A673 (cell line): Measurements from ENCODE around the gene APOA4. TPM values are rescaled to one million over a fixed set of nuclear protein-coding genes. Genes with fewer than 3 reads are reported as not detected.

Experiments used
- BruUV-seq: library from RNA; stranded (reverse); fragments of 400-500 nt; replicated peaks from 2 replicates; lab custom pipeline; 2021; lab: Mats Ljungman, UMichigan
- CTCF ChIA-PET: fragments of 300-600 bp; sonication (Branson Sonifier 250); formaldehyde crosslinking; loops from one replicate; lab custom pipeline; 2022; ENCODE audit warnings: antibody characterized with exemption; lab: Charles Lee
- POLR2A ChIA-PET: fragments of 300-600 bp; sonication (Branson Sonifier 250); formaldehyde crosslinking; loops from one replicate; lab custom pipeline; 2022; ENCODE audit warnings: antibody characterized with exemption; ENCODE audit not compliant: low non-redundant PET; lab: Charles Lee
- DNase-seq: peaks from one replicate; pipeline ENCODE4 v3.0.0-alpha.2; 2015; ENCODE audit warnings: low spot score
- H3K27ac ChIP-seq: fragments of 200-600 bp; sonication (generic); 2 replicates; pipeline ENCODE4 v1.5.1; 2016; ENCODE audit warnings: mixed run types, low read depth, mild to moderate bottlenecking, mixed read lengths, antibody characterized with exemption, low read length; ENCODE audit not compliant: poor library complexity, severe bottlenecking
- H3K27me3 ChIP-seq: fragments of 200-600 bp; sonication (generic); replicated peaks from 2 replicates; pipeline ENCODE4 v1.6.1; 2017; ENCODE audit warnings: mixed run types, low read depth, mild to moderate bottlenecking, mixed read lengths, antibody characterized with exemption, low read length; ENCODE audit not compliant: insufficient read depth, poor library complexity
- H3K36me3 ChIP-seq: fragments of 200-600 bp; sonication (generic); 2 replicates; pipeline ENCODE4 v1.6.1; 2016; ENCODE audit warnings: mixed run types, mild to moderate bottlenecking, mixed read lengths, antibody characterized with exemption, low read length; ENCODE audit not compliant: insufficient read depth, poor library complexity, severe bottlenecking
- H3K4me1 ChIP-seq: fragments of 200-600 bp; sonication (generic); 2 replicates; pipeline ENCODE4 v1.6.1; 2017; ENCODE audit warnings: mixed run types, mild to moderate bottlenecking, mixed read lengths, antibody characterized with exemption, low read length; ENCODE audit not compliant: insufficient read depth, poor library complexity, severe bottlenecking
- H3K4me3 ChIP-seq: fragments of 200-600 bp; sonication (generic); 2 replicates; pipeline ENCODE4 v1.5.1; 2016; ENCODE audit warnings: low read depth, mixed run types, mild to moderate bottlenecking, mixed read lengths, low read length; ENCODE audit not compliant: poor library complexity, severe bottlenecking
- H3K9me3 ChIP-seq: fragments of 200-600 bp; sonication (generic); 2 replicates; pipeline ENCODE4 v1.6.1; 2016; ENCODE audit warnings: mixed run types, low read depth, mild to moderate bottlenecking, mixed read lengths, antibody characterized with exemption, low read length; ENCODE audit not compliant: poor library complexity, severe bottlenecking
- EZH2 ChIP-seq: fragments of 200-600 bp; sonication (generic); IDR thresholded peaks from 2 replicates; pipeline ENCODE4 v1.6.1; 2017; ENCODE audit warnings: borderline replicate concordance, low read depth, mild to moderate bottlenecking, mixed read lengths, antibody characterized with exemption, low read length; ENCODE audit not compliant: poor library complexity, severe bottlenecking
- intact Hi-C: fragments of 100-400 bp; cut with micrococcal nuclease; formaldehyde crosslinking; loops from one replicate; pipeline ENCODE4 v1.10.0; 2022; ENCODE audit not compliant: unreplicated experiment
- total RNA-seq: library from RNA; stranded (reverse); gene quantifications from 2 replicates; pipeline ENCODE4 v1.2.3, GENCODE V29; 2021
- TF ChIP-seq, protein P1 (sequence below): fragments of 300-800, 200-600 bp; sonication (generic); conservative IDR thresholded peaks from 2 replicates; pipeline ENCODE4 v1.5.1; 2017; ENCODE audit warnings: low read depth, mild to moderate bottlenecking, antibody characterized with exemption, low read length, moderate library complexity, mixed read lengths

APOA4 gene
- total RNA-seq, 1 experiment from 2014 or later: not detected

DNA sequence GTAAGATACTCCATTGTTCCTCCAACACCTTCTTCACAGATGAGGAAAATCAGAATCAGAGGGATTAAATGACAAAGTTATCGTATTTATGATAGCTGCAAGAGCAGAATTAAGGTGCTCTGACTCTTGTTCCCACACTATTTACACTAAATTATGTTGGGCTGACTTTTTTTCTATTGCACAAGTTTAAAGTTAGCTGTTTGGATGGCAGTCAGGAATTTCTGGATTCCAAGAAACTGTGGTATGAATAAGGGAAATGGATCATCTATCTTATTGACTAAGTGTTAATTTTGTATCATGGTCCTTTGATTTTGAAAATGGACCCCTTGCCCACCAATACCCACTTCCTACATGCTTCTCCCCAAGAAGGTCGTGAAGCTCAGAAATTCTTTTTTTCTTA, 34.2 kb upstream of the APOA4 start:
- no peaks in the 10 kb centered on the region for H3K9me3 ChIP-seq
- H3K27ac ChIP-seq: no peak overlapping the region
- intact Hi-C loops: no loop called here
- POLR2A ChIA-PET: no interaction called here
- peaks cover 65% of the 10 kb centered on the region for H3K36me3 ChIP-seq
- H3K27me3 ChIP-seq: no peaks in the 10 kb centered on the region
- CTCF ChIA-PET: no interaction called here
- no peak for DNase-seq
- no TSS peak for BruUV-seq
- no peak overlapping the region for H3K4me3 ChIP-seq
- peaks cover 19% of the 10 kb centered on the region for H3K4me1 ChIP-seq
- no peak for TF ChIP-seq EZH2
- TF ChIP-seq, protein P1, sequence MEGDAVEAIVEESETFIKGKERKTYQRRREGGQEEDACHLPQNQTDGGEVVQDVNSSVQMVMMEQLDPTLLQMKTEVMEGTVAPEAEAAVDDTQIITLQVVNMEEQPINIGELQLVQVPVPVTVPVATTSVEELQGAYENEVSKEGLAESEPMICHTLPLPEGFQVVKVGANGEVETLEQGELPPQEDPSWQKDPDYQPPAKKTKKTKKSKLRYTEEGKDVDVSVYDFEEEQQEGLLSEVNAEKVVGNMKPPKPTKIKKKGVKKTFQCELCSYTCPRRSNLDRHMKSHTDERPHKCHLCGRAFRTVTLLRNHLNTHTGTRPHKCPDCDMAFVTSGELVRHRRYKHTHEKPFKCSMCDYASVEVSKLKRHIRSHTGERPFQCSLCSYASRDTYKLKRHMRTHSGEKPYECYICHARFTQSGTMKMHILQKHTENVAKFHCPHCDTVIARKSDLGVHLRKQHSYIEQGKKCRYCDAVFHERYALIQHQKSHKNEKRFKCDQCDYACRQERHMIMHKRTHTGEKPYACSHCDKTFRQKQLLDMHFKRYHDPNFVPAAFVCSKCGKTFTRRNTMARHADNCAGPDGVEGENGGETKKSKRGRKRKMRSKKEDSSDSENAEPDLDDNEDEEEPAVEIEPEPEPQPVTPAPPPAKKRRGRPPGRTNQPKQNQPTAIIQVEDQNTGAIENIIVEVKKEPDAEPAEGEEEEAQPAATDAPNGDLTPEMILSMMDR: no peak

DNA sequence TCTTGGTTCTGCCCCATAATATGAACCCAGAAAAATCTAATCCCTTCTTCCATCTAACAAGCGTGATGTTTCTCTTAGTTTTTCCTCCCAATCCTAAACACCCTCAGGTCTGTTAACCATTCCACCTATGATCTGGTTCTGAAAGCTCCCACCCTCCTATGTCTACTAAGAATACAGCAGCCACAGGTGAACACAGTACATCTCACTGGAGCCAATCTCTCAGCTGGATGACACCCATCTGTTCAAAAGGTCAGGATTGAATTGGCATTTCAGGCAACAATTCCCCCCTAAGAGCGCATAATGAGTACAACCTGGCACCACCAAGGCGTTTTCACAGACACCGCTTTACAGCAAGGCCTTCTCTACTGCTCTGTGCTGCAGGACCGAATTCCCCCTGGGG, 33.3 kb upstream of the APOA4 start:
- Histone ChIP-seq H3K9me3 (no peaks in the 10 kb centered on the region), H3K4me1 (peaks cover 28% of the 10 kb centered on the region), H3K27ac (no peak overlapping the region), H3K4me3 (no peak overlapping the region), H3K27me3 (no peaks in the 10 kb centered on the region), H3K36me3 (peaks cover 56% of the 10 kb centered on the region)
- no peak for DNase-seq
- BruUV-seq: no TSS peak
- CTCF ChIA-PET: interaction anchor here (0.5 kb wide), 1 partner anchor 282 kb away, joined by 10 read pairs; no protein-coding TSS in a partner anchor
- POLR2A ChIA-PET: no interaction called here
- intact Hi-C loops: no loop called here
- no peak for TF ChIP-seq EZH2
- TF ChIP-seq, protein P1: no peak

DNA sequence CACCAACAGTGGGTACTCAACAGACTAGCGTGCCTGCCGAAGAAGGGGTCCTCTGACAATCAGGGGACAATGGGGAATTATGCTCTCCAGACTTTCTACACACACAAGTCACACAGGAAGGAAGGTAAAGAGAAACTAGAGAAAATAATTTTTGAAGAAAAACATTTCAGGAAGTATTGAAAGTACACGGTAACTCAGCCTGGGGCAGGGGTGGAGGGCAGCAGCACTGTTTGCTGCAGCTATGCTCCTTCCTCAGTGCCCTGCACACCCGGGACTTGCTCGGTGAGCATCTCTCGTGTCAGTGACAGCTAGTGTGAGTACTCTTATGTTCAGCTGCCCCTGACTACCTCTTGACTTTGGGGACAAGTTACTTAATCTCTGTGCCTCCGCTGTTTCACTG, 32.3 kb upstream of the APOA4 start:
- Histone ChIP-seq H3K4me1 (peaks cover 35% of the 10 kb centered on the region), H3K27me3 (no peaks in the 10 kb centered on the region), H3K36me3 (peaks cover 46% of the 10 kb centered on the region), H3K27ac (no peak overlapping the region), H3K9me3 (no peaks in the 10 kb centered on the region), H3K4me3 (no peak overlapping the region)
- no peak for TF ChIP-seq EZH2
- TF ChIP-seq, protein P1: no peak
- ChIA-PET CTCF (no interaction called here), POLR2A (no interaction called here)
- intact Hi-C loops: no loop called here
- no peak for DNase-seq
- BruUV-seq: no TSS peak
